Measurements from ENCODE around the gene PHF20. TPM values are rescaled to one million over a fixed set of nuclear protein-coding genes. Genes with fewer than 3 reads are reported as not detected.
A peak's percentile ranks its signal among the peaks of the same experiment; 100 is the strongest.

PHF20 gene
- total and polyA plus RNA-seq, 2 of the 13 experiments (the other 11 are each of a cell fraction or from before 2014, with no cell fraction given) = 22.8 to 34.1 TPM

GRCh38 chr20:35771689-35772562 is at the start of gene PHF20 (continued):
- TF ChIP-seq ZBTB7A (CRISPR knock-in tag; IDR thresholded peaks at IDR 0.05) = peak; percentile 94
- no peak for TF ChIP-seq TRIM22 (IDR thresholded peaks at IDR 0.05)
- TF ChIP-seq ZNF883 (CRISPR knock-in tag; IDR thresholded peaks at IDR 0.05; ENCODE audit: not compliant biosample characterization) = peak; percentile 98
- peak; percentile 76 for TF ChIP-seq ZNF776 (CRISPR knock-in tag; IDR thresholded peaks at IDR 0.05)
- TF ChIP-seq ZNF460 (CRISPR knock-in tag; IDR thresholded peaks at IDR 0.05; ENCODE audit: borderline replicate concordance) = peak; percentile 18; the same call in 1 of the 2 replicates
- TF ChIP-seq ZNF275 (CRISPR knock-in tag; IDR thresholded peaks at IDR 0.05; ENCODE audit: borderline replicate concordance) = peak; percentile 91; the same call in 1 of the 2 replicates
- TF ChIP-seq ZNF879 (CRISPR knock-in tag; IDR thresholded peaks at IDR 0.05) = peak; percentile 95
- peak; percentile 97 for TF ChIP-seq THAP7 (CRISPR knock-in tag; IDR thresholded peaks at IDR 0.05)
- peak; percentile 97; the same call in 1 of the 2 replicates for TF ChIP-seq ZNF468 (CRISPR knock-in tag; IDR thresholded peaks at IDR 0.05)
- TF ChIP-seq PRDM4 (CRISPR knock-in tag; IDR thresholded peaks at IDR 0.05; ENCODE audit: borderline replicate concordance) = peak; percentile 86; the same call in 1 of the 2 replicates
- TF ChIP-seq POLR2AphosphoS2 (IDR thresholded peaks at IDR 0.05; ENCODE audit: low read depth, low read length) = no peak
- TF ChIP-seq TIGD3 (CRISPR knock-in tag; IDR thresholded peaks at IDR 0.05; ENCODE audit: borderline replicate concordance) = peak; percentile 93
- peak; percentile 98 for TF ChIP-seq ZC3H13 (CRISPR knock-in tag; IDR thresholded peaks at IDR 0.05)
- TF ChIP-seq ZNF362 (CRISPR knock-in tag; IDR thresholded peaks at IDR 0.05; ENCODE audit: borderline replicate concordance) = peak; percentile 40; the same call in 1 of the 2 replicates
- TF ChIP-seq ATM (IDR thresholded peaks at IDR 0.05; ENCODE audit: borderline replicate concordance) = no peak
- peak; percentile 78; the same call in 1 of the 2 replicates for TF ChIP-seq ZSCAN9 (CRISPR knock-in tag; IDR thresholded peaks at IDR 0.05; ENCODE audit: borderline replicate concordance)
- peak; percentile 94 for TF ChIP-seq MXD3 (CRISPR knock-in tag; IDR thresholded peaks at IDR 0.05)
- peak; percentile 90; the same call in 1 of the 2 replicates for TF ChIP-seq SNAPC5 (CRISPR knock-in tag; IDR thresholded peaks at IDR 0.05; ENCODE audit: borderline replicate concordance)
